ENCODE measurements around the gene BUB1. TPM values are rescaled to one million over a fixed set of nuclear protein-coding genes. Genes with fewer than 3 reads are reported as not detected.

BUB1 gene
- total and polyA plus RNA-seq, 7 donors, result 0.06 to 0.69 (median 0.17) TPM

DNA sequence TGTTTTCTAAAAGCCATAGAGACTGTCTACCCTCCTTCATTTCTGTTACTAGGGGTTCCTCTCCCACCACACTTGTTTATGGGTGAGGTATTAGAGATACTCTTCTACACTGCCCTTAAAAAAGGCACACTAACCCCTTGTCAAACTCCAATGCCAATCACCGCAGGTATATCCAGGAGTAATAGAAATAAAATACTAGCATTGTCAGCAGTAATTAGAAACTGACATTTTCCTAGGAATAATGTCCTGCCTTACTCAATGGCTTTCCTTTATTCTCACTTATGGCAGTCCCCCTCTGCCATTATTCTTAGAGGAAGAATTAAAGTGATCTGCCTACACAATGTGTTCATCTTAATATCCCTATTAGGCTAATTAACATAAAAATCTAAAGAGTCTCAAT, 5.0 kb upstream of the BUB1 start:
- peaks cover 0 to 1% (median 0%) of the 10 kb centered on the region in 3 donors for H3K27me3 ChIP-seq (ENCODE audit: insufficient read depth in 3 of 3, low read length in 2 of 3)
- DNase-seq (no peak), ATAC-seq (no peak)
- intact Hi-C loops (cut with DNase I), result no loop called here
- no peaks in the 10 kb centered on the region for H3K36me3 ChIP-seq (ENCODE audit: insufficient read depth in 1 of 2, low read depth in 1 of 2)
- H3K9me3 ChIP-seq, result peaks cover 6% of the 10 kb centered on the region
- 92 to 100% (median 97%) methylated on average over 1 of the region's 1 CpG for WGBS, 3 donors
- TF ChIP-seq CTCF (IDR thresholded peaks at IDR 0.05), result no peak
- H3K4me3 ChIP-seq, result no peak overlapping the region
- no peak overlapping the region for H3K27ac ChIP-seq
- H3K4me1 ChIP-seq, result peaks cover 4% of the 10 kb centered on the region

- DNase-seq (no peak), ATAC-seq (no peak)
- H3K36me3 ChIP-seq (ENCODE audit: insufficient read depth in 1 of 2, low read depth in 1 of 2), result no peaks in the 10 kb centered on the region
- H3K4me3 ChIP-seq, result no peak overlapping the region
- peaks cover 4% of the 10 kb centered on the region for H3K4me1 ChIP-seq
- H3K9me3 ChIP-seq, result peaks cover under 1% of the 10 kb centered on the region
- no peak overlapping the region for H3K27ac ChIP-seq
- intact Hi-C loops (cut with DNase I), result no loop called here
- no peak for TF ChIP-seq CTCF (IDR thresholded peaks at IDR 0.05)
- peaks cover 0 to 1% (median 0%) of the 10 kb centered on the region in 3 donors for H3K27me3 ChIP-seq (ENCODE audit: insufficient read depth in 3 of 3, low read length in 2 of 3)
- WGBS, 3 donors, result 86 to 90% (median 89%) methylated on average over 10 of the region's 10 CpGs
Measured at GRCh38 chr2:110682267-110682666, 4.4 kb upstream of the BUB1 start.

DNA sequence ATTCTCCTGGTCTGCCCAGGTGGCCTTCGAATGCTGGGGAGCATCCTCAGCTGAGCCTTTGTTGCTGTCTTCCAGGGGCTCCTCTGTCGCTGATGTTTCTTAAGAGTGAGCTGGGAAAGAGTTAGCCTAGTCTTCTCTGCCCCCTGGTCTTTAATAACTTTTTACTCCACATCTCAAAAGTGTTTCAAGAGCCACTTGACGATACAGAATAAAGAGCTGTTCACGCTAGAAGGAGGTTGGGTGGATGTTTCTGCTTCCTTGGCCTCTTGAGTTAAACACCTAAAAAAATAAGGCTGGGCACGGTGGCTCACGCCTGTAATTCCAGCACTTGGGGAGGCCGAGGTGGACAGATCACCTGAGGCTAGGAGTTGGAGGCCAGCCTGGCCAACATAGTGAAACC, 2.8 kb upstream of the BUB1 start:
- WGBS, 3 donors, result 92 to 94% (median 93%) methylated on average over 7 of the region's 7 CpGs
- H3K4me3 ChIP-seq, result no peak overlapping the region
- no peaks in the 10 kb centered on the region for H3K9me3 ChIP-seq
- intact Hi-C loops (cut with DNase I), result no loop called here
- no peak for TF ChIP-seq CTCF (IDR thresholded peaks at IDR 0.05)
- no peaks in the 10 kb centered on the region for H3K27me3 ChIP-seq (ENCODE audit: insufficient read depth in 3 of 3, low read length in 2 of 3)
- DNase-seq (no peak), ATAC-seq (no peak)
- H3K36me3 ChIP-seq (ENCODE audit: insufficient read depth in 1 of 2, low read depth in 1 of 2), result no peaks in the 10 kb centered on the region
- H3K27ac ChIP-seq, result no peak overlapping the region
- H3K4me1 ChIP-seq, result peaks cover 4% of the 10 kb centered on the region

DNA sequence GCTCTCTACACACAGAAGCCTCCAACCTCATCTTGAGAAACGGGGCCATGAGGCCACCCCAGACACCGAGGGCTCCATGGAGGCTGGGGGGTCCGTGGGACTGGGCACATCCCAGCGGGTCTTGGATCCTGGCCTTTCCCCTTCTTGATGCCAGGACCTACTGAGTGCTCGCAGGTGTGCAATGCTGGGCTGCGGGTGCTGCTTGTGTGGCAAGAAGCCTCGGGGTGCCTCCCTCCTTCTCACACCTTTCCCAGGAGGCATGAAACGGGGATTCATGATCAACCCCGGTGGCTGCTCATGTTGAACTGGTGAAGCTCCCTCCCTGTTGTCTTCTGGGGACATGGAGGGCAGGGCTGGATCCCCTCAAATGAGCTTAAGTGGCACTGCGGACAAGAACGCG, 2.0 kb upstream of the BUB1 start:
- DNase-seq (peak in 1 of 2 donors; percentile 13), ATAC-seq (no peak)
- TF ChIP-seq CTCF (IDR thresholded peaks at IDR 0.05), result no peak
- Histone ChIP-seq H3K27ac (no peak overlapping the region), H3K9me3 (no peaks in the 10 kb centered on the region), H3K27me3 (ENCODE audit: insufficient read depth in 3 of 3, low read length in 2 of 3) (no peaks in the 10 kb centered on the region), H3K4me3 (no peak overlapping the region), H3K4me1 (peaks cover 4% of the 10 kb centered on the region), H3K36me3 (ENCODE audit: insufficient read depth in 1 of 2, low read depth in 1 of 2) (no peaks in the 10 kb centered on the region)
- 89 to 93% (median 89%) methylated on average over 11 to 12 of the region's 12 CpGs for WGBS, 3 donors
- intact Hi-C loops (cut with DNase I), result loop anchor here in 1 of 2 donors (5.0 kb wide), 1 partner anchor 87 kb away; no protein-coding TSS in a partner anchor

DNA sequence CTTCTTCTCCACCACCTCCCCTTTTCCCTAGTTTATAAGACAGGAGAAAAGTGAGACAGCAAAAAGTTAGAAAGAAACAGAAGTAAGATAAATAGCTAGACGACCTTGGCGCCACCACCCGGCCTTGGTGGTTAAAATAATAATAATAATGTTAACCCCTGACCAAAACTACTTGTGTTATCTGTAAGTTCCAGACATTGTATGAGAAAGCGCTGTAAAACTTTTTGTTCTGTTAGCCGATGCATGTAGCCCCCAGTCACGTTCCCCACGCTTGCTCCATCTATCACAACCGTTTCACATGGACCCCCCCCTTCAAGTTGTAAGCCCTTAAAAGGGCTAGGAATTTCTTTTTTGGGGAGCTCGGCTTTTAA, 1.5 kb upstream of the BUB1 start:
- no peak for DNase-seq
- intact Hi-C loops (cut with DNase I), result loop anchor here in 1 of 2 donors (5.0 kb wide), 1 partner anchor 88 kb away; no protein-coding TSS in a partner anchor
- 48 to 51% (median 49%) methylated on average over 9 of the region's 9 CpGs for WGBS, 3 donors
- no peaks in the 10 kb centered on the region for H3K9me3 ChIP-seq
- no peak overlapping the region for H3K4me3 ChIP-seq
- no peak overlapping the region for H3K27ac ChIP-seq
- no peak for TF ChIP-seq CTCF (IDR thresholded peaks at IDR 0.05)
- H3K4me1 ChIP-seq, result peaks cover 4% of the 10 kb centered on the region
- no peaks in the 10 kb centered on the region for H3K36me3 ChIP-seq (ENCODE audit: insufficient read depth in 1 of 2, low read depth in 1 of 2)
- ATAC-seq, result no peak
- no peaks in the 10 kb centered on the region for H3K27me3 ChIP-seq (ENCODE audit: insufficient read depth in 3 of 3, low read length in 2 of 3)

Measured in psoas muscle (tissue), 8 donors.